Measurements from ENCODE around the gene PRRT2.

The PRRT2 gene

GRCh38 chr16:29807426-29808218 lies 4.4 kb upstream of the PRRT2 start:
- Histone ChIP-seq H3K9me3 (ENCODE audit: control insufficient read depth, insufficient read depth, low read length) (no peaks in the 10 kb centered on the region), H3K4me1 (ENCODE audit: control insufficient read depth, insufficient read depth, low read length) (peaks cover 8% of the 10 kb centered on the region), H3K27me3 (ENCODE audit: control insufficient read depth, insufficient read depth, low read length) (no peaks in the 10 kb centered on the region), H3K4me3 (ENCODE audit: low read length) (peak overlapping the region; percentile 50), H3K36me3 (ENCODE audit: control insufficient read depth, insufficient read depth, low read length) (peaks cover 16% of the 10 kb centered on the region), H3K27ac (ENCODE audit: low read length) (no peak overlapping the region)
- DNase-seq (ENCODE audit: low read depth, low spot score): no peak
- no CpG with 5 or more reads among the region's 69 CpGs for WGBS (ENCODE audit: insufficient coverage, insufficient read length)

- Histone ChIP-seq H3K4me1 (ENCODE audit: control insufficient read depth, insufficient read depth, low read length) (peaks cover 10% of the 10 kb centered on the region), H3K27me3 (ENCODE audit: control insufficient read depth, insufficient read depth, low read length) (no peaks in the 10 kb centered on the region), H3K9me3 (ENCODE audit: control insufficient read depth, insufficient read depth, low read length) (no peaks in the 10 kb centered on the region), H3K27ac (ENCODE audit: low read length) (no peak overlapping the region), H3K4me3 (ENCODE audit: low read length) (peak overlapping the region; percentile 50; the same call in 1 of the 2 replicates), H3K36me3 (ENCODE audit: control insufficient read depth, insufficient read depth, low read length) (peaks cover 16% of the 10 kb centered on the region)
- no peak for DNase-seq (ENCODE audit: low read depth, low spot score)
- no CpG with 5 or more reads among the region's 25 CpGs for WGBS (ENCODE audit: insufficient coverage, insufficient read length)
Measured at GRCh38 chr16:29808219-29808900, 3.6 kb upstream of the PRRT2 start.

- WGBS (ENCODE audit: insufficient coverage, insufficient read length): no CpG with 5 or more reads among the region's 31 CpGs
- no peak for DNase-seq (ENCODE audit: low read depth, low spot score)
- H3K4me1 ChIP-seq (ENCODE audit: control insufficient read depth, insufficient read depth, low read length): peaks cover 14% of the 10 kb centered on the region
- peaks cover 16% of the 10 kb centered on the region for H3K36me3 ChIP-seq (ENCODE audit: control insufficient read depth, insufficient read depth, low read length)
- no peak overlapping the region for H3K4me3 ChIP-seq (ENCODE audit: low read length)
- H3K27ac ChIP-seq (ENCODE audit: low read length): no peak overlapping the region
- no peaks in the 10 kb centered on the region for H3K9me3 ChIP-seq (ENCODE audit: control insufficient read depth, insufficient read depth, low read length)
- H3K27me3 ChIP-seq (ENCODE audit: control insufficient read depth, insufficient read depth, low read length): no peaks in the 10 kb centered on the region
Measured at GRCh38 chr16:29809031-29809747, 2.8 kb upstream of the PRRT2 start.

GRCh38 chr16:29809850-29810698 lies 1.9 kb upstream of the PRRT2 start:
- peaks cover 18% of the 10 kb centered on the region for H3K4me1 ChIP-seq (ENCODE audit: control insufficient read depth, insufficient read depth, low read length)
- H3K9me3 ChIP-seq (ENCODE audit: control insufficient read depth, insufficient read depth, low read length): no peaks in the 10 kb centered on the region
- no peak for DNase-seq (ENCODE audit: low read depth, low spot score)
- H3K27me3 ChIP-seq (ENCODE audit: control insufficient read depth, insufficient read depth, low read length): no peaks in the 10 kb centered on the region
- no CpG with 5 or more reads among the region's 23 CpGs for WGBS (ENCODE audit: insufficient coverage, insufficient read length)
- no peak overlapping the region for H3K4me3 ChIP-seq (ENCODE audit: low read length)
- H3K36me3 ChIP-seq (ENCODE audit: control insufficient read depth, insufficient read depth, low read length): peaks cover 16% of the 10 kb centered on the region
- no peak overlapping the region for H3K27ac ChIP-seq (ENCODE audit: low read length)

GRCh38 chr16:29810699-29811169 lies 1.3 kb upstream of the PRRT2 start:
- Histone ChIP-seq H3K4me1 (ENCODE audit: control insufficient read depth, insufficient read depth, low read length) (peaks cover 18% of the 10 kb centered on the region), H3K27ac (ENCODE audit: low read length) (no peak overlapping the region), H3K9me3 (ENCODE audit: control insufficient read depth, insufficient read depth, low read length) (no peaks in the 10 kb centered on the region), H3K27me3 (ENCODE audit: control insufficient read depth, insufficient read depth, low read length) (no peaks in the 10 kb centered on the region), H3K4me3 (ENCODE audit: low read length) (no peak overlapping the region), H3K36me3 (ENCODE audit: control insufficient read depth, insufficient read depth, low read length) (peaks cover 16% of the 10 kb centered on the region)
- WGBS (ENCODE audit: insufficient coverage, insufficient read length): no CpG with 5 or more reads among the region's 9 CpGs
- no peak for DNase-seq (ENCODE audit: low read depth, low spot score)

- H3K27ac ChIP-seq (ENCODE audit: low read length): no peak overlapping the region
- H3K4me1 ChIP-seq (ENCODE audit: control insufficient read depth, insufficient read depth, low read length): peaks cover 18% of the 10 kb centered on the region
- peaks cover 16% of the 10 kb centered on the region for H3K36me3 ChIP-seq (ENCODE audit: control insufficient read depth, insufficient read depth, low read length)
- H3K27me3 ChIP-seq (ENCODE audit: control insufficient read depth, insufficient read depth, low read length): no peaks in the 10 kb centered on the region
- DNase-seq (ENCODE audit: low read depth, low spot score): peak; percentile 95
- H3K4me3 ChIP-seq (ENCODE audit: low read length): peak overlapping the region; percentile 66; the same call in 1 of the 2 replicates
- WGBS (ENCODE audit: insufficient coverage, insufficient read length): no CpG with 5 or more reads among the region's 31 CpGs
- no peaks in the 10 kb centered on the region for H3K9me3 ChIP-seq (ENCODE audit: control insufficient read depth, insufficient read depth, low read length)
Measured at GRCh38 chr16:29811170-29811895, 660 bp upstream of the PRRT2 start.

GRCh38 chr16:29812754-29813643 lies 1.0 kb downstream of the PRRT2 start:
- no peak for DNase-seq (ENCODE audit: low read depth, low spot score)
- H3K9me3 ChIP-seq (ENCODE audit: control insufficient read depth, insufficient read depth, low read length): no peaks in the 10 kb centered on the region
- H3K27me3 ChIP-seq (ENCODE audit: control insufficient read depth, insufficient read depth, low read length): no peaks in the 10 kb centered on the region
- WGBS (ENCODE audit: insufficient coverage, insufficient read length): no CpG with 5 or more reads among the region's 9 CpGs
- H3K4me1 ChIP-seq (ENCODE audit: control insufficient read depth, insufficient read depth, low read length): peaks cover 18% of the 10 kb centered on the region
- peaks cover 12% of the 10 kb centered on the region for H3K36me3 ChIP-seq (ENCODE audit: control insufficient read depth, insufficient read depth, low read length)
- H3K4me3 ChIP-seq (ENCODE audit: low read length): peak overlapping the region; percentile 66; the same call in 1 of the 2 replicates
- H3K27ac ChIP-seq (ENCODE audit: low read length): no peak overlapping the region

- H3K27me3 ChIP-seq (ENCODE audit: control insufficient read depth, insufficient read depth, low read length): no peaks in the 10 kb centered on the region
- DNase-seq (ENCODE audit: low read depth, low spot score): no peak
- WGBS (ENCODE audit: insufficient coverage, insufficient read length): no CpG with 5 or more reads among the region's 24 CpGs
- H3K4me3 ChIP-seq (ENCODE audit: low read length): no peak overlapping the region
- peaks cover 14% of the 10 kb centered on the region for H3K4me1 ChIP-seq (ENCODE audit: control insufficient read depth, insufficient read depth, low read length)
- H3K27ac ChIP-seq (ENCODE audit: low read length): no peak overlapping the region
- H3K36me3 ChIP-seq (ENCODE audit: control insufficient read depth, insufficient read depth, low read length): peaks cover 6% of the 10 kb centered on the region
- H3K9me3 ChIP-seq (ENCODE audit: control insufficient read depth, insufficient read depth, low read length): no peaks in the 10 kb centered on the region
Measured at GRCh38 chr16:29813644-29814562, 1.9 kb downstream of the PRRT2 start.

All from iPS DF 6.9 (cell line).